Effector memory CD4-positive, alpha-beta T cell (primary cell): ENCODE measurements around the gene DPPA4.

Experiments
- DNase-seq, 3 donors: peaks; one replicate each; pipeline ENCODE4 v3.0.0-alpha.2; 2020
- H3K27ac ChIP-seq: 2 replicates; pipeline ENCODE4 v1.7.0; 2013; ENCODE audit warnings: mild to moderate bottlenecking, low read length, moderate library complexity; ENCODE audit not compliant: insufficient read depth, poor library complexity, severe bottlenecking
- H3K27me3 ChIP-seq: replicated peaks from 2 replicates; pipeline ENCODE4 v1.7.0; 2013; ENCODE audit warnings: mild to moderate bottlenecking, low read length; ENCODE audit not compliant: insufficient read depth, control insufficient read depth, poor library complexity, severe bottlenecking
- H3K36me3 ChIP-seq: 2 replicates; pipeline ENCODE4 v1.7.0; 2013; ENCODE audit warnings: mild to moderate bottlenecking, low read length, moderate library complexity; ENCODE audit not compliant: control insufficient read depth, insufficient read depth
- H3K4me1 ChIP-seq: 2 replicates; pipeline ENCODE4 v1.7.0; 2013; ENCODE audit warnings: low read length, mild to moderate bottlenecking; ENCODE audit not compliant: control insufficient read depth, insufficient read depth, poor library complexity, severe bottlenecking
- H3K4me3 ChIP-seq: 2 replicates; pipeline ENCODE4 v1.7.0; 2013; ENCODE audit warnings: low read length, low read depth, mild to moderate bottlenecking; ENCODE audit not compliant: insufficient read depth, poor library complexity, severe bottlenecking
- H3K9me3 ChIP-seq: 2 replicates; pipeline ENCODE4 v1.7.0; 2013; ENCODE audit warnings: mild to moderate bottlenecking, low read length, moderate library complexity; ENCODE audit not compliant: control insufficient read depth

The DPPA4 gene

DNA sequence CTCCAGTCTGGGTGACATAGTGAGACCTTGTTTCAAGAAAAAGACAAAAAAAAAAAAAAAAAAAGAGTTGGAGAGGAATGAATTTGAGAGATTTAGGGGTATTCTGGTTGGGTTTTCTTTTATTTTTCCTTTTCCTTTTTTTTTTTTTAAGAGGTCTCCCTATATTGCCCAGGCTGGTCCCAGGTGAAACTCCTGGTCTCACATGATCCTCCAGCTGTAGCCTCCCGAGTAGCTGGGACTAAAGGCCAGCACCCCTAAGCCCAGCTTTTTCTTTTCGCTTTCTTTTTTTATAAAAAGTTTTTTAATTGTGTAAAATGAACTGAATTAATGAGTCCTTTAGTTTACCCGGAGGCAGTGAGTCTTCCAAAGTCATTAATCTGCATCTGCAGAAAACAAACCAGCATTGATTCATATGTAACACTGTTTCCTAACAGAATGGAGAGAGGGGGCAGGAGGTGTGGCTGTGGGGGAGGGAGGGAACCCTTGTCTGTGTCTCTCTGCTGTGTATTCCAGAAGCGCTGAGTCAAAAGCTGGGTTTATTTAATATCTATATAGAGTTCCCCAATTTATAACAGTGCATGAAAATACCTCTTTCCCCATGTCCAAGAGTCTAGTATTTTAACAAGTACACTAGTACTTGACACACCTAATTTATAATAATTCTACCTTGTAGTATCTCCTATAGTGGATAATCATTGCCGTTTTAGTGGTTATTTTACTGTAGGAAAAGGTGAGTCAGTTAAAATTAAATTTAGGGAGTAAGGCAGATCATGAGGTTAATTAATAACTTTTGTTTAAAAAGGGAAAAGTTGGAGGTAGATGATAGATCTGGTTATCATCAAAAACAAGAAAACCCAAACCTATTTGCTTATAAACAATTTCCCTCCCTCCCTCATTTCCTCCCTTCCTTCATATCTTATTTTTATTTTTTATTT lies 2.6 kb upstream of the DPPA4 start:
- Histone ChIP-seq H3K27ac (no peak overlapping the region), H3K9me3 (no peaks in the 10 kb centered on the region), H3K27me3 (peaks cover 3% of the 10 kb centered on the region), H3K4me3 (no peak overlapping the region), H3K4me1 (peaks cover 6% of the 10 kb centered on the region), H3K36me3 (no peaks in the 10 kb centered on the region)
- DNase-seq: no peak

GRCh38 chr3:109339197-109339596 lies 1.9 kb upstream of the DPPA4 start:
- Histone ChIP-seq H3K27me3 (peaks cover 3% of the 10 kb centered on the region), H3K36me3 (no peaks in the 10 kb centered on the region), H3K27ac (no peak overlapping the region), H3K4me3 (no peak overlapping the region), H3K9me3 (no peaks in the 10 kb centered on the region), H3K4me1 (peaks cover 6% of the 10 kb centered on the region)
- no peak for DNase-seq

- no peak for DNase-seq
- H3K27me3 ChIP-seq: peaks cover 3% of the 10 kb centered on the region
- H3K36me3 ChIP-seq: no peaks in the 10 kb centered on the region
- H3K4me3 ChIP-seq: no peak overlapping the region
- no peak overlapping the region for H3K27ac ChIP-seq
- H3K9me3 ChIP-seq: no peaks in the 10 kb centered on the region
- H3K4me1 ChIP-seq: peaks cover 6% of the 10 kb centered on the region
Measured at GRCh38 chr3:109338322-109338721, 976 bp upstream of the DPPA4 start.

GRCh38 chr3:109336291-109336861 lies 970 bp downstream of the DPPA4 start:
- no peak overlapping the region for H3K27ac ChIP-seq
- peaks cover 6% of the 10 kb centered on the region for H3K4me1 ChIP-seq
- H3K36me3 ChIP-seq: no peaks in the 10 kb centered on the region
- DNase-seq: no peak
- H3K4me3 ChIP-seq: no peak overlapping the region
- no peaks in the 10 kb centered on the region for H3K9me3 ChIP-seq
- H3K27me3 ChIP-seq: peaks cover 3% of the 10 kb centered on the region

DNA sequence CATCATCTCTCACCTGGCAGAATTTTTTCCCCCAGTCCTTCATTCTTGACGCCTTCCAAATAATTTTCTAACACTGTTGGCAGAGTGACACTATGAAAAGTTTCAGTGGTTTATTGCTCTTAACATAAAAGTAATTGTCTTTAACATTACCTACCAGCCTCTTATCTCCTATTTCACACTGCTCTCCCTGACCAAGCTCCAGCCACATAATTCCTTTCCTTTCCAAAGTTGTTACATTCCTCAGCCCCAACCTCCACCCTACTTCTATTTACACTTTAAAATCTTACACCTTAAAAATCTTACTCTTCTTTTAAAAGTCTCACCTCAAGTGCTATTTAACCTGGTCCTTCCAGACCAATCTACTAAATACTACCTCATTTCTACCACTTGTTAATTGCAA lies 2.8 kb downstream of the DPPA4 start:
- Histone ChIP-seq H3K36me3 (no peaks in the 10 kb centered on the region), H3K4me3 (no peak overlapping the region), H3K4me1 (peaks cover 6% of the 10 kb centered on the region), H3K27ac (no peak overlapping the region), H3K27me3 (peaks cover 3% of the 10 kb centered on the region), H3K9me3 (no peaks in the 10 kb centered on the region)
- DNase-seq: no peak

DNA sequence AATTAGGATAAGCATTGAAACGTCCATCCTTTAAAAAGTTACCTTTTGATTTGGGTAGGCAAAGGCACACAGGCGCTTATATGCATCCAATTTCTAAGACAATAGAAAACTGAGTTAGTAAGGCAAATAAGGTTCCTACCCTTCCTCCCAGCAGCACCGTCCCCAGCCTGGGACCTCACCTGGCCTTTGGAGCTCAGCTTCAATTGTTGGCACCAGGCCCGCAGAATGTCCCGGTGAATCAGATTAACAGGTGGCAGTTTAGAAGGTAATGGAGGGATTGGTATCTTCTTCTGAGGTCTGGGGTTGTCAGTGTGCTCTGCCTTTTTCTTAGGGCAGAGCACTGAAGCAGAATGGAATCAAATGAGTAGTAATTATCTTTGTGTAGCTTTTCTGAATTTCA lies 5.7 kb downstream of the DPPA4 start:
- Histone ChIP-seq H3K4me3 (no peak overlapping the region), H3K36me3 (no peaks in the 10 kb centered on the region), H3K27ac (no peak overlapping the region), H3K27me3 (peaks cover 3% of the 10 kb centered on the region), H3K9me3 (no peaks in the 10 kb centered on the region), H3K4me1 (peaks cover 6% of the 10 kb centered on the region)
- DNase-seq: no peak

DNA sequence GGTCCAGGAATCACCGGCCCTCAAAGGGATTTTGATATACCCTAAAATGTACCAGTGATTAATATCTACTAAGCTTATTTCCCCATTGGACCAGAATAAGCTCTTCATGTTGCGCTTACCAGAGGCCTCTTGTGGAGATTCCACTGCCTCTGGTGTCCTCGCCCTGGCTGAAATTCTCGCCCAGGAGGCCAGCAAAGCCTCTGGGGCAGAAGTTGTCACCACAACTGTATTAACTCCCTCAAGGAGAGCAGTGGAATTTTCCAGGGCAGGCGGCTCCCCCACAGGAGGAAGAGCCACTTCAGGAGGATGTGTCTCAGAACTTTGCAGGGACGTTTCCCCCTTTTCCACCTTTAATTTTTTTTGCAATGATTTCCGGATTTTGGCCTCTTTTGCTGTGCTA lies 6.9 kb downstream of the DPPA4 start:
- Histone ChIP-seq H3K27me3 (no peaks in the 10 kb centered on the region), H3K27ac (no peak overlapping the region), H3K9me3 (no peaks in the 10 kb centered on the region), H3K4me1 (no peaks in the 10 kb centered on the region), H3K4me3 (no peak overlapping the region), H3K36me3 (no peaks in the 10 kb centered on the region)
- DNase-seq: no peak

- no peak for DNase-seq
- Histone ChIP-seq H3K27me3 (no peaks in the 10 kb centered on the region), H3K4me3 (no peak overlapping the region), H3K4me1 (no peaks in the 10 kb centered on the region), H3K27ac (no peak overlapping the region), H3K9me3 (no peaks in the 10 kb centered on the region), H3K36me3 (no peaks in the 10 kb centered on the region)
Measured at GRCh38 chr3:109328202-109328601, 9.1 kb downstream of the DPPA4 start.

DNA sequence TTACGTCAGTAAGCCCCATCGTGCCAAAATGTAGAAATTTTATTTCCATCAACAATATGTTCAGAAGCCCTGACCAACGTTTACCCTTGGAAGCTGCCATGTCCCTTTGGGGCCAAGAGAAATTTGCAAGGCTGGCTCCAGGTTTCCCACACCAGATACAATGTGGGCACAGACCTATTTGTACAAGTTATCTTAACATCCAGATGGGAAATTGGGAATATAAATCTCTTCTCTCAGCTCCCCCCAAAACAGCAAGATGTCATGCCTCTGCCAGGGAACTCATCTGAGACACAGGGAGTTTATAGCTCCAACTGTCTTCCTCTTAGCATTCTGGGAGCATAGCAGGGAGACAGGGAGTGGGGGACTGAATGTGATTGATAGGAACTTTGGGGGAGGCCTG lies 11.7 kb downstream of the DPPA4 start:
- Histone ChIP-seq H3K27ac (no peak overlapping the region), H3K9me3 (no peaks in the 10 kb centered on the region), H3K4me1 (no peaks in the 10 kb centered on the region), H3K4me3 (no peak overlapping the region), H3K27me3 (no peaks in the 10 kb centered on the region), H3K36me3 (no peaks in the 10 kb centered on the region)
- no peak for DNase-seq

- Histone ChIP-seq H3K9me3 (no peaks in the 10 kb centered on the region), H3K27me3 (no peaks in the 10 kb centered on the region), H3K36me3 (no peaks in the 10 kb centered on the region), H3K27ac (no peak overlapping the region), H3K4me3 (no peak overlapping the region), H3K4me1 (no peaks in the 10 kb centered on the region)
- DNase-seq: no peak
Measured at GRCh38 chr3:109325109-109325508, 12.2 kb downstream of the DPPA4 start.
